ENCODE data around the gene CDK14.

Gene CDK14

DNA sequence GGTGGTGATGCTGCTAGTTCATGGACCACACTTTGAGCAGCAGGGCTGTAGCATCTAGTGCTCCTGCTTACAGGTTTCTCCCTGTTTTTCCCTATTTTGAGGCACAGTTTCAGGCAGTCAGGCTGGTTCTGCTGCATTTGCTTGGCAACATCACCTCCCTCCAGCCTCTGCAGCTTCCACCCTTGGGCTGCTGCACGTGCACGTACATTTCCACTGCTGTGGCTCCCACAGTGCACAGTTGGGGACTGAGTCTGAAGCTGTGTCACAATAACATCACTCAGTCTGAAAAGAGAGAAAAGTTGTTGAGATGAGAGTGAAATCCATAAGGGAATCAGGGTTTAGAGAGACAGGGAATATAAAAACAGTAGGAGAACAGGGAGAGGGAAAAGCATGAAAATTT, 437.5 kb downstream of the CDK14 start:
- DNase-seq: no peak

- DNase-seq: peak; percentile 34
Observed at GRCh38 chr7:91034459-91035368, 438.6 kb downstream of the CDK14 start.

- DNase-seq: no peak
Observed at GRCh38 chr7:91039033-91039432, 442.9 kb downstream of the CDK14 start.

GRCh38 chr7:91041141-91041540, 445.0 kb downstream of the CDK14 start:
- no peak for DNase-seq

GRCh38 chr7:91041901-91042484, 445.9 kb downstream of the CDK14 start:
- DNase-seq: no peak

DNA sequence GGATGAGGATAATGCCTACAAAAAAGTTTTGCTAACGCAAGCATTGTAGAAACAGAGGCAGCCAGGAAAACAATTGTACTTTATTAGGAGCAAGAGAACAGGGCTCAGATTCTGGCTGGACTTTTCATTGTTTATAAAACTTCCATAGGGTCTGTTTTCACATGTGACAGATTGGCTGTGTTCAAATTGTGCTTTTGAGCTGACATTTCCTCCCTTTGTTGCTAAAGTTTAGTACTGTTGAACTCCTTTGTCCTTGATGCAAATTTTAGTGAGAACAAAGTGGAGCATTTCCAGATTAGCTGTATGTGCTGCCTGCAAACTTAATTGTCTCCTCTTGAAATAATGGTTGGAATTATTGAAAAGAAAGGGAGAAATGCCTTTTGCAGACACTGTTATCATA, 447.1 kb downstream of the CDK14 start:
- DNase-seq: no peak

DNA sequence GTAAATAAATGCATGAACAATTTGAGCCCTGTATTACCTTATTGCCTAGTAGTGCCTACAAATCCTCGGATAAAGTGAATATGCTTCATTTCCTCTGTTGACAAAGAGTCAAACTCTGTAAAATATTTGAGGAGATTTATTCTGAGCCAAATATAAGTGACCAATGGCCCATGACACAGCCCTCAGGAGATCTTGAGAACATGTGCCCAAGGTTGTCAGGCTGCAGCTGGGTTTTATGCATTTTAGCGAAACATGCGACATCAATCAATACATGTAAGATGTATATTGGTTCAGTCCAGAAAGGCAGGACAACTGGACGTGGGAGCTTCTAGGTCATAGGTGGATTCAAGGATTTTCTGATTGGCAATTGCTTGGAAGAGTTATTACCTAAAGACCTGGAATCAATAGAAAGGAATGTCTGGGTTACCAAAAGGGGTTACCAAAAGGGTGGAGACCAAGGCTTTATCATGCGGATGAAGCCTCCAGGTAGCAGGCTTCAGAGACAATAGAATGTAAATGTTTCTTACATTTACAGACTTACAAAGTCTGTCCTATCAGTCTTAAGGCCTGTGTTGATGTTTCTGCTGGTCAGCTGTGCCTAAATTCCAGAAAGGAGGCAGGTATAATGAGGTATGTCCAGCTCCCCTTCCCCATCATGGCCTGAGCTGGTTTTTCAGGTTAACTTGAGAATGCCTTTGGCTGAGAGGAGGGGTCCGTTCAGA, 448.0 kb downstream of the CDK14 start:
- no peak for DNase-seq

DNA sequence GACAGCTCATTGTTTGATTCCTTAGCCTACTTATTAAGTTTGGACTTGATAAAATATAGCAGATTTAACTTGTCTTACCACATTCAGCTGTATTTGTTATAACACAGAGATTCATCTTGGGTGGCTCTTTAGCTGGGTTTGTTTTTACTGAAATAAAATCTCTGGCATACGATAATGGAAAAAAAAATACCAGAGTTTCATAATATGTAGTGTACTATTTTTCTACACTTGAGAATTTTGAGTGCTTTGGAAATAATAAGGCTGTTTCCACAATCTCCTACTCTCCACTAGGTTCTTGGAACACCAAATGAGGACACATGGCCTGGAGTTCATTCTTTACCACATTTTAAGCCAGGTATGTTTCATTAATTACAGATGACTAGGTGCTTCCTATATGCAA, 449.5 kb downstream of the CDK14 start:
- no peak for DNase-seq

GRCh38 chr7:91046322-91047089, 450.4 kb downstream of the CDK14 start:
- no peak for DNase-seq

DNA sequence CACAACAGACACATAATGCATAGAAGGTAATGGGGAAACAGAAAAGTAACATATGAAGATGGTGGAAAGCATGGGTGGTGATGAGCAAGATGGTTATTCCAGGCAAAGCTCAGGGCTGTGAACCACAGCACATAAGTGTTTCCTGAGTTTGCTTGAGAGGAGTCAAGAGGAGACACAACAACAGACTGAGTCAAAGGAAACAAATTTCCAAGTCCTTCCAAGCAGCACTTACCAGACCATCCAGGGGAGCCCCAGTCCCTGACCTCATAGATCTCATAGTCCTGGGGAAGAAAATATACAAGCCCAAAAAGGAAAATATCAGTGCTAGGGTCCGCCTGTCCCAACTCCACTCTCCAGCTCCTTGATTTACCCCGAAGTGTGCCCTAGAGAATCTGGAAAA, 451.5 kb downstream of the CDK14 start:
- DNase-seq: no peak

DNA sequence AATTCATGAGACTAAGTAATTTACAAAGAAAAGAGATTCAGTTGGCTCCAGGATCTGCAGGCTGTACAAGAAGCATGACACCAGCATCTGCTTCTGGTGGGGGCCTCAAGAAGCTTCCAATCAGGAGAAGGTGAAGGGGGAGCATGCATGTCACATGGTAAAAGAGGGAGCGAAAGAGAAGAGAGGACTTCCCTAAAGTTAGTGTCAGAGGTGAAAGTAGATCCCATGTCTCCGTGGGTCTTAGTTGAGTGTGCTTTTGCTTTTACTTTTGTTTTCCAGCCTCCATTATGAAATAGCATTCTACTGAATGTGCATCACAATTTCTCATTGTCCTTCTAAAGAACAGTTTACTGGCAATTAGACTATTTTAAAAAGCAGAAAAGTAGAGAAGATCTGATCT, 454.6 kb downstream of the CDK14 start:
- no peak for DNase-seq

DNA sequence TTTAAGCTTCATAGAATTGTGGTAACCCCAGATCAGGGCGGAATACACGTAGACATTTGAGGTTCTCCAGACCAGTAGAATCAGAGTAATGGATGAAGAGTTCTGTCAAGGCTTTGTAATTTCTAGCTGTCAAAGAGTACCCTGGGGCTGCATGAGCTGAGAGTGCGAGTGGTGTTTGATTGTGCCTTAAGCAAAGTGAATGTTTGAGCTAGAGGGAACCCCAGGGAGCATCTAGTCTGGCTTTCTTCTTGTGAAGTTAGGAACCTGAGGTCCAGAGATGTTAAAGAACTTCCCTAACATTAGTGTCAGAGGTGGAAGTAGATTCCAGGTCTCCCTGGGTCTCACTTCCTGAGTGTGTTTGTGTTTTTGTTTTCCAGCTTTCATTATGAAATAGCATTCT, 455.8 kb downstream of the CDK14 start:
- no peak for DNase-seq

DNA sequence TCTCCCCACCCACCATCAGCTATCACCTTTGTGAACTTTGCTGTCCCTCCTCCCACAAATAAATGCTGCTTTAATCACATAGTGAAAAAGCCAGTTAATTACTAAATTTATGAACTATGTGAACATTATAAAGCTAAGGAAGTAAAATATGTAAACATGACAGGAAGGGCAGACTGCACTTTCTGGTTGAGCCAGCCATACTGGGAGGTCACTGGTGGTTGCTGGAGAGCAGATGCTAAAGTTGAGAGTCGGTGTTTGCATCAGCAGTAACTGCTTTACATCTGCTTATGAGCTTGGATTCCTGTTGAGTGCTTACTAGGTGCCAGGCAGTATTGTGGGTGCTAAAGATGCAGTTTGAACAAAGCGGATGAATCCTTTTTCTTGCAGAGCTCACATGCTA, 458.3 kb downstream of the CDK14 start:
- DNase-seq: no peak

GRCh38 chr7:91055219-91055618, 459.1 kb downstream of the CDK14 start:
- no peak for DNase-seq

DNA sequence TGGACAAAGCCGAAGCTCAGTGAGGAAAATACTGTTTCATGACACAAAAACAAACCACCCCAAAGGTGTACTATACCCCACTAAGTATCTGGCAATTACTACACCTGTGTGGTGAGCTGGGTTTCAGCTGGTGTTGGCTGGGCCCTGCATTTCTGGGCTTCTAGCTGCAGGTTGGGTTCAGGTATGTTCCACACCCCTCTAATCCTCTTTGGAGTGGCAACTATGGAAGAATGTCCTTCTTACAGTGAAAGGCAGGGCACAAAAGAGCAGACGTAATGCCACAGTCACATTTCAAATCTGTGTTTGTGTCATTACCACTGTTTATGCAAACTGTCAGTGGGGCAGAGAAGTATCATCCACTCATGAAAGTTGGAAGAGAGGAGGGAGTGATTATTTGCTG, 466.6 kb downstream of the CDK14 start:
- DNase-seq: no peak

DNA sequence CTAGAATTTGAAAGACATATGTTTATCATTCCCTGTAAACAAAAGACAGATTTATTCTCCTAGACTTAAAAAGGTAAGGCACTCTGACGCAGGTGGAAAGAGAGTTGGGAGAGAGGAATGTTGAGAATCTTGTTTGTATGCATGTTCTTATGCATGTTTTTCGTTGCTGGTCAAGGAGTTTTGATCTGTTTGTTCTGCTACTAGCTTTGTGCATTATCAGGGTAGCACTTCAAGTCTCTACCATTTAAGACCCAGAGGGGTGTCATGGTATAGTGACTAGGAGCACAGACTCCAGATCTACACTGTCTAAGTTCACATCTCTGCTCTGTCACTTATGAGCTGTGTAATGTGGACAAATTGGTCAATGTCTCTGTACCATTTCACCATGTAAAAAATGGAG, 467.9 kb downstream of the CDK14 start:
- no peak for DNase-seq

- no peak for DNase-seq
Observed at GRCh38 chr7:91064938-91065337, 468.8 kb downstream of the CDK14 start.

- DNase-seq: no peak
Observed at GRCh38 chr7:91066627-91067026, 470.5 kb downstream of the CDK14 start.

GRCh38 chr7:91067242-91067641, 471.1 kb downstream of the CDK14 start:
- no peak for DNase-seq

DNA sequence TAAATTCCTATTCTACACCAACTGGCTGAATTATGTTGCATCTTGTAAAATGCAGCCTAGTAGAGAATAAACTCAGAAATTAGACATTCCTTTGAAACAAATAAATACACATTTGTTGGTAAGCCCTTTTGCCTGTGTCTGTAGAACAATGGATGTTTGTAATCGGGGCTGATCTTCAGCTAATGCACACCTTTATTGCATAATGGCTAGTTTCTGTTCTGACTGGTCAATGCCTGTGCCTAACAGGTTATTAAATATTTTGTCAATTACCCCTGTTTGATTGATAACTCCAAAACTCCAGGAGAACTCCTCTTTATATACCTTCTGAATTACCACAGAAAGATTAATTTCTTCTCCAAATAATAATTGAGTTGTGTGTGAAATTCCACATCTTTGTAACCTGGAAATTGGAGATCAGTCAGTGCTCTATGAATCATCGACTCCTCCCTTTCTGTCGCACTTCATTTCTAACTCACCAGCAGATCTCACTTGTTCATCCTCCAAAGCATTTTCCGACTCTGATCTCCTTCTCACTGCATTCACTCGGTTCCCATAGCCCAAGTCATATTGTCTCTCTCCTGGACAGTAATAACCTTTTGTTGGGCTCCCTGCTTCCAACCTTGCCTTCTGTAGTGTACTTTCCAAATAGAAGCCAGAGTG, 472.1 kb downstream of the CDK14 start:
- DNase-seq: no peak

DNA sequence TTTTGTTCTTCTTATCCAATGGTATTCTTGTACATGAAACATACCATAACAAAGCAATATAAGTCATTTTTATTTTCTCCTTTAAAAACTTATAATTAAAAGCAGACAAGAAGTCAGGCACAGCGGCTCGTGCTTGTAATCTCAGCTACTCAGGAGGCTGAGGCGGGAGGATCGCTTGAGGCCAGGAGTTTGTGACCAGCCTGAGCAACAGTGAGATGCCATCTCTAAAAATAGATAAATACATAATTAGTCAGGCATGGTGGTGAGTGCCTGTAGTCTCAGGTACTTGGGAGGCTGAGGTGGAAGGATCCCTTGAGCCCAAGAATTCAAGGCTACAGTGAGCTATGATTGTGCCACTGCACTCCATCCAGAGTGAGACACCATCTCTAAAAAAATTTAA, 473.0 kb downstream of the CDK14 start:
- DNase-seq: no peak

DNA sequence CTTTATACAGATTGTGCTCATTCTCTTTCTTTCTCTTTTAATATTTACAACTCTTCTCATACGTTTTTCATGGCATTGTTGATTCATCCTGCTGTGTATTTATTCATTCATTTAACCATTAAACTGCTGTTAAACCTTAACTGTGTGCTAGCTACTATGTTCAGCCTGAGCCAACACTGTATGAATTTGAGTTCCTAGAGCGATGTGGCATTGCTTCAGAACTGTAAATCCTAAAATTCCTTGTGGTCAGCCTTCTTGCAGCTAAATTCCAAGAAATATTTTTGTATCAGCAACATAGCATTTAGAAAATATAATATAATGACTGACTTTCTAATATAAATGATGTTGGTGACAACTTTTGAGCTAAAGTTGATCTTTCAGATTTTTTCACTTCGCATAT, 483.4 kb downstream of the CDK14 start:
- no peak for DNase-seq

- DNase-seq: no peak
Observed at GRCh38 chr7:91080351-91080750, 484.2 kb downstream of the CDK14 start.
